ENCODE measurements around the gene SYNDIG1L. TPM values are rescaled to one million over a fixed set of nuclear protein-coding genes. Genes with fewer than 3 reads are reported as not detected.

SYNDIG1L gene
- total and polyA plus RNA-seq, 10 of the 15 experiments (the other 5 are each of a cell fraction or from before 2014, with no cell fraction given) = 0.04 TPM; not detected in 9

DNA sequence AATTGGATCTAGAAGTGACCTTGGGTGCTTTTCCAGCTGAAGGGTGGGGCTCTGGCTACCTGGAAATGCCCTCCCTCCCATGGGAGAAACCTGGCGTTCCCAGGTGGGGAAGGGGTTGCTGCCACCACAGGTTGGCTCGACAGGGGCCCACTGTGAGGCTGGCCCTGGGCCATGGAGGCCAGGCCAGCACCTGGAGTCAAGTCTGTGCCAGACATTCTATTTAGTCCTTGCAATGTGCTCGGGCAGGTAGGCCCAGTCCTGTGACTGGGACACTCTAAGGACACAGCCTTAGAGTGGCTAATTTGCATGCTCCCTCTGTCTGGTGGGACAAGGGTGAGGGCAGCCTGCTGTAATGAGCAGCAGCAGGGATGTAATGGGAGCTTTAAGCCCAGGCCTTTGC, 65.8 kb downstream of the SYNDIG1L start:
- in situ Hi-C loops (cut with MboI) = no loop called here
- intact Hi-C loops (cut with micrococcal nuclease; ENCODE audit: unreplicated experiment) = loop anchor here (5.0 kb wide), 2 partner anchors 177 to 247 kb away; no protein-coding TSS in a partner anchor
- no peak overlapping the region for H3K27ac ChIP-seq (ENCODE audit: control insufficient read depth, insufficient read depth)
- H3K36me3 ChIP-seq (ENCODE audit: control insufficient read depth in 2 of 2, insufficient read depth in 2 of 2, low read length in 1 of 2) = no peaks in the 10 kb centered on the region
- ChIA-PET CTCF (no interaction called here), SMC1A (ENCODE audit: uncharacterized antibody, unreplicated experiment) (no interaction called here), RAD21 (ENCODE audit: unreplicated experiment) (interaction anchor here (2.0 kb wide), 1 partner anchor 10 kb away, joined by 4 read pairs; no protein-coding TSS in a partner anchor), POLR2A (no interaction called here)
- no peaks in the 10 kb centered on the region for H4K20me1 ChIP-seq (ENCODE audit: control insufficient read depth, insufficient read depth)
- no peak for ATAC-seq
- H3K9me3 ChIP-seq (replicated peaks; ENCODE audit: control insufficient read depth, insufficient read depth, low read length) = no peaks in the 10 kb centered on the region
- no peak overlapping the region for H3K4me3 ChIP-seq
- H3K79me2 ChIP-seq (ENCODE audit: control insufficient read depth, insufficient read depth, low read length) = no peaks in the 10 kb centered on the region
- no TSS peak for BruUV-seq (replicated peaks)
- FAIRE-seq = no peak
- no peak overlapping the region for H3K9ac ChIP-seq (ENCODE audit: control insufficient read depth, insufficient read depth, low read length)
- no peak overlapping the region for H2AFZ ChIP-seq (ENCODE audit: control insufficient read depth, low read depth, low read length)
- no peak overlapping the region for H3K4me2 ChIP-seq (ENCODE audit: control insufficient read depth, insufficient read depth)
- WGBS (ENCODE audit: insufficient coverage, insufficient replicate concordance, low lambda C conversion rate, missing lambda C conversion rate) = 0% methylated on average over 3 of the region's 3 CpGs
- H3K4me1 ChIP-seq (ENCODE audit: control insufficient read depth, insufficient read depth, low read length) = no peaks in the 10 kb centered on the region
- H3K27me3 ChIP-seq (replicated peaks in 1 of 2; ENCODE audit: control insufficient read depth in 2 of 2, insufficient read depth in 2 of 2, low read length in 1 of 2) = peaks cover 3 to 4% of the 10 kb centered on the region in 2 experiments
- no peak for DNase-seq (ENCODE audit: low read depth, low spot score)
- no peak for TF ChIP-seq GABPA (IDR thresholded peaks at IDR 0.05; ENCODE audit: low read depth)
- TF ChIP-seq CREM (IDR thresholded peaks at IDR 0.05; ENCODE audit: low read depth) = no peak
- no peak for TF ChIP-seq SMAD1 (IDR thresholded peaks at IDR 0.05; ENCODE audit: low read depth, partially characterized antibody)
- TF ChIP-seq RB1 (IDR thresholded peaks at IDR 0.05; ENCODE audit: borderline replicate concordance) = no peak
- TF ChIP-seq, protein P1, sequence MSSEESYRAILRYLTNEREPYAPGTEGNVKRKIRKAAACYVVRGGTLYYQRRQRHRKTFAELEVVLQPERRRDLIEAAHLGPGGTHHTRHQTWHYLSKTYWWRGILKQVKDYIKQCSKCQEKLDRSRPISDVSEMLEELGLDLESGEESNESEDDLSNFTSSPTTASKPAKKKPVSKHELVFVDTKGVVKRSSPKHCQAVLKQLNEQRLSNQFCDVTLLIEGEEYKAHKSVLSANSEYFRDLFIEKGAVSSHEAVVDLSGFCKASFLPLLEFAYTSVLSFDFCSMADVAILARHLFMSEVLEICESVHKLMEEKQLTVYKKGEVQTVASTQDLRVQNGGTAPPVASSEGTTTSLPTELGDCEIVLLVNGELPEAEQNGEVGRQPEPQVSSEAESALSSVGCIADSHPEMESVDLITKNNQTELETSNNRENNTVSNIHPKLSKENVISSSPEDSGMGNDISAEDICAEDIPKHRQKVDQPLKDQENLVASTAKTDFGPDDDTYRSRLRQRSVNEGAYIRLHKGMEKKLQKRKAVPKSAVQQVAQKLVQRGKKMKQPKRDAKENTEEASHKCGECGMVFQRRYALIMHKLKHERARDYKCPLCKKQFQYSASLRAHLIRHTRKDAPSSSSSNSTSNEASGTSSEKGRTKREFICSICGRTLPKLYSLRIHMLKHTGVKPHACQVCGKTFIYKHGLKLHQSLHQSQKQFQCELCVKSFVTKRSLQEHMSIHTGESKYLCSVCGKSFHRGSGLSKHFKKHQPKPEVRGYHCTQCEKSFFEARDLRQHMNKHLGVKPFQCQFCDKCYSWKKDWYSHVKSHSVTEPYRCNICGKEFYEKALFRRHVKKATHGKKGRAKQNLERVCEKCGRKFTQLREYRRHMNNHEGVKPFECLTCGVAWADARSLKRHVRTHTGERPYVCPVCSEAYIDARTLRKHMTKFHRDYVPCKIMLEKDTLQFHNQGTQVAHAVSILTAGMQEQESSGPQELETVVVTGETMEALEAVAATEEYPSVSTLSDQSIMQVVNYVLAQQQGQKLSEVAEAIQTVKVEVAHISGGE (CRISPR knock-in tag; IDR thresholded peaks at IDR 0.05) = no peak
- no peak for TF ChIP-seq SRF (IDR thresholded peaks at IDR 0.05; ENCODE audit: low read depth in 2 of 2, low read length in 2 of 2)
- TF ChIP-seq, protein P2, sequence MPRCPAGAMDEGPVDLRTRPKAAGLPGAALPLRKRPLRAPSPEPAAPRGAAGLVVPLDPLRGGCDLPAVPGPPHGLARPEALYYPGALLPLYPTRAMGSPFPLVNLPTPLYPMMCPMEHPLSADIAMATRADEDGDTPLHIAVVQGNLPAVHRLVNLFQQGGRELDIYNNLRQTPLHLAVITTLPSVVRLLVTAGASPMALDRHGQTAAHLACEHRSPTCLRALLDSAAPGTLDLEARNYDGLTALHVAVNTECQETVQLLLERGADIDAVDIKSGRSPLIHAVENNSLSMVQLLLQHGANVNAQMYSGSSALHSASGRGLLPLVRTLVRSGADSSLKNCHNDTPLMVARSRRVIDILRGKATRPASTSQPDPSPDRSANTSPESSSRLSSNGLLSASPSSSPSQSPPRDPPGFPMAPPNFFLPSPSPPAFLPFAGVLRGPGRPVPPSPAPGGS (IDR thresholded peaks at IDR 0.05; ENCODE audit: borderline replicate concordance, insufficient read depth, low read depth, low read length, poor library complexity, severe bottlenecking) = no peak
- no peak for TF ChIP-seq RELA (IDR thresholded peaks at IDR 0.05; ENCODE audit: borderline replicate concordance, partially characterized antibody)
- TF ChIP-seq, protein P3, sequence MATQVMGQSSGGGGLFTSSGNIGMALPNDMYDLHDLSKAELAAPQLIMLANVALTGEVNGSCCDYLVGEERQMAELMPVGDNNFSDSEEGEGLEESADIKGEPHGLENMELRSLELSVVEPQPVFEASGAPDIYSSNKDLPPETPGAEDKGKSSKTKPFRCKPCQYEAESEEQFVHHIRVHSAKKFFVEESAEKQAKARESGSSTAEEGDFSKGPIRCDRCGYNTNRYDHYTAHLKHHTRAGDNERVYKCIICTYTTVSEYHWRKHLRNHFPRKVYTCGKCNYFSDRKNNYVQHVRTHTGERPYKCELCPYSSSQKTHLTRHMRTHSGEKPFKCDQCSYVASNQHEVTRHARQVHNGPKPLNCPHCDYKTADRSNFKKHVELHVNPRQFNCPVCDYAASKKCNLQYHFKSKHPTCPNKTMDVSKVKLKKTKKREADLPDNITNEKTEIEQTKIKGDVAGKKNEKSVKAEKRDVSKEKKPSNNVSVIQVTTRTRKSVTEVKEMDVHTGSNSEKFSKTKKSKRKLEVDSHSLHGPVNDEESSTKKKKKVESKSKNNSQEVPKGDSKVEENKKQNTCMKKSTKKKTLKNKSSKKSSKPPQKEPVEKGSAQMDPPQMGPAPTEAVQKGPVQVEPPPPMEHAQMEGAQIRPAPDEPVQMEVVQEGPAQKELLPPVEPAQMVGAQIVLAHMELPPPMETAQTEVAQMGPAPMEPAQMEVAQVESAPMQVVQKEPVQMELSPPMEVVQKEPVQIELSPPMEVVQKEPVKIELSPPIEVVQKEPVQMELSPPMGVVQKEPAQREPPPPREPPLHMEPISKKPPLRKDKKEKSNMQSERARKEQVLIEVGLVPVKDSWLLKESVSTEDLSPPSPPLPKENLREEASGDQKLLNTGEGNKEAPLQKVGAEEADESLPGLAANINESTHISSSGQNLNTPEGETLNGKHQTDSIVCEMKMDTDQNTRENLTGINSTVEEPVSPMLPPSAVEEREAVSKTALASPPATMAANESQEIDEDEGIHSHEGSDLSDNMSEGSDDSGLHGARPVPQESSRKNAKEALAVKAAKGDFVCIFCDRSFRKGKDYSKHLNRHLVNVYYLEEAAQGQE (IDR thresholded peaks at IDR 0.05; ENCODE audit: low read depth, low read length) = no peak
- TF ChIP-seq, protein P4, sequence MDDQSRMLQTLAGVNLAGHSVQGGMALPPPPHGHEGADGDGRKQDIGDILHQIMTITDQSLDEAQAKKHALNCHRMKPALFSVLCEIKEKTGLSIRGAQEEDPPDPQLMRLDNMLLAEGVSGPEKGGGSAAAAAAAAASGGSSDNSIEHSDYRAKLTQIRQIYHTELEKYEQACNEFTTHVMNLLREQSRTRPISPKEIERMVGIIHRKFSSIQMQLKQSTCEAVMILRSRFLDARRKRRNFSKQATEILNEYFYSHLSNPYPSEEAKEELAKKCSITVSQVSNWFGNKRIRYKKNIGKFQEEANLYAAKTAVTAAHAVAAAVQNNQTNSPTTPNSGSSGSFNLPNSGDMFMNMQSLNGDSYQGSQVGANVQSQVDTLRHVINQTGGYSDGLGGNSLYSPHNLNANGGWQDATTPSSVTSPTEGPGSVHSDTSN (IDR thresholded peaks at IDR 0.05; ENCODE audit: insufficient replicate concordance, low read depth, low read length) = no peak
- no peak for TF ChIP-seq ATF7 (IDR thresholded peaks at IDR 0.05; ENCODE audit: low read depth)
- no peak for TF ChIP-seq BHLHE40 (IDR thresholded peaks at IDR 0.05; ENCODE audit: borderline replicate concordance in 1 of 2, low read depth in 2 of 2, low read length in 1 of 2)
- TF ChIP-seq NFXL1 (IDR thresholded peaks at IDR 0.05; ENCODE audit: borderline replicate concordance) = no peak
- TF ChIP-seq RAD51 (IDR thresholded peaks at IDR 0.05) = no peak

Data from GM12878 (cell line).